SIG-M5 treated with dmso at 0.1 percent for 504 hours (cell line): ENCODE results near the gene SAE1.
"Not testable (repeated sequence)": the region's sequence is repeated elsewhere in the genome, so short reads cannot be mapped to it uniquely, and the experiment has no call there.

ENCODE experiments used
- DNase-seq: peaks from one replicate; lab custom pipeline; 2025; ENCODE audit not compliant: unreplicated experiment; lab: John Stamatoyannopoulos, UW

SAE1 gene

DNA sequence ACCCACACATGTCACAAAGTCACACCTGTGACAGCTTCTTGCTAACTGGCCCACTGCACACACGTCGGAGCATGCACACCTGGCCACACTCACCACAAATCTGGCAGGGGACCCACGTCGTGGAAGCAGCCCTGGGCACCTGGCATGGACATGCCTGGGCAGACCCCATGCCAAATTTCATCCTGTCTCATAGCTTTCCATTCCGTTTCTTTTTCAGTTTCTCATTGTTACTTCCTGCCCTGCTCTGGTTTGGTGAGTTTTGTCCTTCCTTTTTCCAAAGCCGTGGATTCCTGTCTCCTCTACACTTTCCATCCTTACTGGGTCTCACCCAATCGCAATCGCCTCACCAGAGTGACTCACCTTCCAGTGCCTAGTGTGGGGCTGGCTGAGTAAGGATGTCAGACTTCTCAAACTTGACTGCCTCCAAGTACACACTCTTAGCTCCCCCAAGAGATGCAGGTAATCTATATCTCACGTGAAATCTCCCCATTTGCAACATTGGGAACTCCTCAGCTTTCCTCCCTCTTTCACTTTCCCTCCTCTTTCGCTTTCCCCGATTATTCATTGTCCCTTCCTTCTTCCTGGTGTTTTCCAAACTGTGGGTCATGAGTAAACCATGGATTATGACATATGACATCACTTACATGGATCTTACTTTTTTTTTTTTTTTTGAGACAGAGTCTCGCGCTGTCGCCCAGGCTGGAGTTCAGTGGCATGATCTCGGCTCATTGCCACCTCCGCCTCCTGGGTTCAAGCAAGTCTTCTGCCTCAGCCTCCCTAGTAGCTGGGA, 102.0 kb downstream of the SAE1 start:
- DNase-seq = peak; percentile 27

DNA sequence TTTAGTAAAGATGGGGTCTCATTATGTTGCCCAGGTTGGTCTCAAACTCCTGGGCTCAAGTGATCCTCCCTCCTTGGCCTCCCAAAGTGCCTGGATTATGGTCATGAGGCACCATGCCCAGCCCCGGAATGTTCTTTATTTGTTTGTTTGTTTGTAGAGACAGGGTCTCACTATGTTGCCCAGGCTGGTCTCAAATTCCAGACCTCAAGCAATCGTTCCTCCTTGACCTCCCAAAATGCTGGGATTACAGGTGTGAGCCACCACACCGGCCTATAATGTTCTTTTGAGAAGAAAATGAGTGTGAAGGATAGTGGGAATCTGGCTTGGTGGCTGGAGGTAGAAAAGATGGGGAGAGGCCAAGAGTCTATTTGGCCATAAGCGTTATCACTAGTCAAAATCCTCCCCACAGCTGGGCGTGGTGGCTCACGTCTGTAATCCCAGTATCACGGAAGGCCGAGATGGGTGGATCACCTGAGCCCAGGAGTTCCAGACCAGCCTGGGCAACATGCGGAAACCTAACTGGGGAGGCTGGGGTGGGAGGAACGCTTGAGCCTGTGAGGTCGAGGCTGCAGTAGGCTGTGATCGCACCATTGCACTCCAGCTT, 105.5 kb downstream of the SAE1 start:
- DNase-seq = no peak

DNA sequence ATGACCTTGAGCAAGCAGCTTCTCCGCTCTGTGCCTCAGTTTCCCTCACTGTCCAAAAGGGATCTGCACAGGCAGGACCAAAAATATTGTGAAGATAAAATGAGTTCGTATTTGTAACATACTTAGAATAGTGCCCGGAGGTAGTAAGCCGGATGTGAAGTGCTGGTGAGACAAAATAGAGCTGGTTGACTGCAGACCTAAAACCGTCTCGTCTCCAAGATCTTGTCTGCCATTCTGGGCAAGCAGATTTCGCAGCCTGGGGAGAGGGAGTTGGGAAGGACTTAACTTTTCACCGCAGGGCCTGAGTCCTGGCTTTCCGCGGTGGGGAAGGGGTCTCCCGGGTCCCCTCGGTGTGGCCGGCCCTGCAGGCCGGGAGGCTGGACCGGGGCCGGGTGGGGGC, 108.5 kb downstream of the SAE1 start:
- no peak for DNase-seq

DNA sequence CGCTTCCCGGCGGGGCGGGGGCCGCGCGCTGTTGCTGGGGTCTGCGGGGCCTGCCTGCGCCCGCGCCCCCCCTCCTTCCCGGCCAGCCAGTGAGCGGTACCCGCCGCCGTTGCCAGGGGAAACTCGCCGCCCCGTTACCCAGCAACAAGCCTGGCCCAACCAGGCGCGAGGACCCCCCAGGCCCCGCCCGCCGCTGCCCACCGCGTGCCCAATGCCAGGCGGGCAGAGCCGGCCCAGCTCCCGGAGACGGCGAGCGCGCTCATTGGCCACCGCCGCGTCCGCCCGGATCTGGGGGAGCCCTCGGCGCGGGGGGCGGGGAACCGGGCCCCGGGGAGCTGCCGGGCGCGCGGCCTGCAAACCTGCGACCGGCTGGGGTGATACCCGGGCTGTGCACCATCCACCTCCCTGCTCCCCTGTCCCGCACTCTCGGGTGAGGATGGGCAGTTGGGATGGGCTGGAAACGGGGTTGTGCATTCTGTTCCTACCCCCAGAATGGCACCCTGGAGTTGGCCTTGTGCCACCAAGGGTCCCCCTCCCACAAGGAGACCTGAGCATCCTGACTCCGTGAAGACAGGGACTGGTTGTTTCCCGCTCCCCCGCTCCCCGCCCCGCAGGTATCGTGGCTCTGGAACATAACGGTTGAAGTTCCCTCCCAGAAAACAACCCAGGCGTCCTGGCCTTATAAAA, 109.1 kb downstream of the SAE1 start:
- DNase-seq = no peak

DNA sequence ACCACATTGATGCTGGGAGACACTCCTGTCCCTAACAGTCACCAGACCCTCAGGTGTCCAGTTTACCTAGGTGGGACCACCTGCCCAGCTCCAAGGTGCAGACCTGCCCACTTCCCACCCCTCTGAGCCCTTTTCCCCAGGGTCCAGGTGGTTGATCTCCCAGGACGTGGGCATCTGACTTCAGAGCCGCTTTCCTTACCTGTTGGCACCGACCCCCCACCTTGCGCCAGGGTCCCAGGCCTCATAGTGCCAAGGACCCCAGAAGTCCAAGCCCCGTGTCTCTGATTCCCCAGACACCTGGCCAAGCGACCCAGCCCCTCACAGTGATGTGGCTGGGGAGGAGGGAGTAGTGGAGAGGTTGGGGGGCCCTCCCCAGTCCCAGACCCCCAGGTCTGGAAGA, 109.9 kb downstream of the SAE1 start:
- no peak for DNase-seq

DNA sequence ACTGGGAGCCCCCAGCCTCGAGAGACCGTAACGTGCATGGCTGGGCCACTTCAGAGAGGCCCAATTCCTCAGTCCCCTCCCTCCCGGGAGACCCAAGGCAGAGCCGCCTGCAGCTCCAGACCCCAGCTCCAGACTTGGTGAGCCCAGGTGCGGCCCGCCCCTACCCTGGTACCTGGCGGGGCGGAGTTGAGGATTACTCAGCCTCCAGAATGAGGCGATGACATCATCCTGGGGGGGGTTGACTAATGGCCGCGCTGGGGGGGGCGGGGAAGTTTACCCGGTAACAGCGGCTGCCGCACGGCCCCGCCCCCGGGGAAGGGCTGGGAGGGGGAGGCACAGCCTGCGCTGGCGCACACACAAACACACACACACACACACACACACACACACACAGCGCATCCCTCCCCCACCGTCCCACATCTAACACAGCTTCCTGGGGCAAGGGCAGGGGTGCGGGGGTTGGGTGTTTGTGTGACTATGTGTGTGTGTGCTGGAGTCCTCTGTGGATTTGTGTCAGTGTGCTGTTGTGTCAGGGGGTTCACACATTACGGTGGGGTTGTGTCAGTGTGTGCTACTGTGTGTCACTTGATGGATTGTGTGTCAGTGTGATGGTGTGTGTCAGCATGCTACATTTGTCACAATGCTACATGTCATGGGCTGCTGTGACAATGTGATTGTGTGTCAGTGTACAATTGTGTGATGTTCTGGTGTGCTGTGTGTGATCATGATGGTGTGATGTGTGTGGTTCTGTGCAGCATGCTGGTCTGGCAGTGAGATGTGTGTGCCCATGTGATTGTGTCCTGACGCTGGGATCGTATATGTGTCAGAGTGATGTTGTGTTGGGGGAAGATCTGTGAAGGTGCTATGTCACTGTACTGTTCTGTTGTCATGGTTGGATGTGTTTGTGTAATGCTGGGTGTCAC, 110.6 kb downstream of the SAE1 start:
- DNase-seq = peak; percentile 60

DNA sequence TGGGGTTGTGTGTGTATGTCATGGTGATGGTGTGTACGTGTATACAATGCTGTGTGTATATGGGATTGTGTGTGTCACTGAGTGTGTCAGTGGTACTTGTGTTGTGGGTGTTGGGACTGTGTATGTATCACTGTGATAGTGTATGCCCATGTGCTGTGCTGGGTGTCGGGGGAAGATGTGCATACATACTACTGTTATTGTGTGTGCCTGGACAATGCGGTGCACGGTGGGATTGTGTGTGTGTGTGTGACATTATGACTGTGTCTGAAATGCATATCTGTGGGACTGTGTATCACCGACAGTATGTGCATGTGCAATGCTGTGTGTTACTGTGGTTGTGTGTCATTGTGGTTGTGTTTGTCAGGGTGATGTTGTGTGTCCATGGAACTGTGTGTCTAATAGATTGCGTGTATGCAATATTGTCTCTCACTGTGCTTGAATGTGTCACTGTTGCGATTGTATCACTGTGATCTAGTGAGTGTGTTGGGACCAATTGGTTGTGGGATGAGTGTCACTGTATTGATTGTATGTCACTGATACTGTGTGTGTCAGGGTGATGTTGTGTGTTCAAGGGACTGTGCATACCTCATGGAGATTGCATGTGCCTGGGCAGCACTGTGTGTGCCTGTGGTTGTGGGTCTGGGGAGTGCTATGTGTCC, 111.4 kb downstream of the SAE1 start:
- DNase-seq = no peak

DNA sequence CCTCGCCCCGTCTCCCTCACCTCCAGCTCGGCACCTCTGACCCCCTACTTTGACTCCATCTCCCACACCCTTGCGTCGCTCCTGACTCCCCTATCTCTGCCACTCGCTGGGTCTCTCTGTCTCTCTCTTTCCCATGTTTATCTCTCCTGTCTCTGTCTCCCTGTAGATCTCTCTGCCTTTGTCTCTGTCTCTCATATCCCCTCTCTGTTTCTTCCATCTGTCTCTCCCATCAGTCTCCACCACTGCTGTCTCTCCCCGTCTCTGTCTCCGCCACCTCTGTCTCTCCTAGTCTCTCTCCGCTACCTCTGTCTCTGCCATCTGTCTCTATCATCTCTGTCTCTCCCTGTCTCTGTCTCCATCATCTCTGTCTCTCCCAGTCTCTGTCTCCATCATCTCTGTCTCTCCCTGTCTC, 112.7 kb downstream of the SAE1 start:
- DNase-seq = no peak

DNA sequence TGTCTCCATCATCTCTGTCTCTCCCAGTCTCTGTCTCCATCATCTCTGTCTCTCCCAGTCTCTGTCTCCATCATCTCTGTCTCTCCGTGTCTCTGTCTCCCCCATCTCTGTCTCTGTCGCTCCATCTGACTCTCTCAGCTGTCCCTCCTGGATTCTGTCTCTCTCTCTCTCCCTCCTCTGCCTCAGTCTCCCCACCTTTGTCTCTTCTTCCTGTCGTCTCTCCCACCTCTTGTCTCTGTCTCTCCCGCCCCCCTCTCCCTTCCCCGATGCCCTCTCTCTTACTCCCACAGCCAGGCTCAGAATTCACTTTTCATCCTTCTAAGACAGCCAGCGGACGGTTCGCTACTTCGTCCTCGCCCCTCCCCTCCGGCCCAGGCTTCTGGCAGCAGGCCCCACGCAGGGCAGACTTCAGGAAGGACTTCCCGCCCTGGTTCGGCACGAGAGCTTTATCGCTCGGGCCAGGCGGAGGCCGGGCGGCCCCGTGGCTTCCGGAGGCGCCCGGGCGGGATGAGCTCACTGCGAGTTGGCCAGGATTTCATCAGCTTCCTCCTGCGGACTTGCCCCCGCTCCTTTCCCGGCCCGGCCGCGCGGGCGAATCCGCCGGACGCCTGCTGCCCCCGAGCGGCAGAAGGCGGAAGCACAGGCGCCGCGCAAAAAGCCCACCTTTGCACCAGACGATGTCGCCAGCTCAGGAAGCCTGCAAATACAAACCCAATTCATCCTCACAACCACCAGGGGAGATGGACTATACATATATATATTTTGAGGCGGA, 113.3 kb downstream of the SAE1 start:
- DNase-seq = peak; percentile 95

DNA sequence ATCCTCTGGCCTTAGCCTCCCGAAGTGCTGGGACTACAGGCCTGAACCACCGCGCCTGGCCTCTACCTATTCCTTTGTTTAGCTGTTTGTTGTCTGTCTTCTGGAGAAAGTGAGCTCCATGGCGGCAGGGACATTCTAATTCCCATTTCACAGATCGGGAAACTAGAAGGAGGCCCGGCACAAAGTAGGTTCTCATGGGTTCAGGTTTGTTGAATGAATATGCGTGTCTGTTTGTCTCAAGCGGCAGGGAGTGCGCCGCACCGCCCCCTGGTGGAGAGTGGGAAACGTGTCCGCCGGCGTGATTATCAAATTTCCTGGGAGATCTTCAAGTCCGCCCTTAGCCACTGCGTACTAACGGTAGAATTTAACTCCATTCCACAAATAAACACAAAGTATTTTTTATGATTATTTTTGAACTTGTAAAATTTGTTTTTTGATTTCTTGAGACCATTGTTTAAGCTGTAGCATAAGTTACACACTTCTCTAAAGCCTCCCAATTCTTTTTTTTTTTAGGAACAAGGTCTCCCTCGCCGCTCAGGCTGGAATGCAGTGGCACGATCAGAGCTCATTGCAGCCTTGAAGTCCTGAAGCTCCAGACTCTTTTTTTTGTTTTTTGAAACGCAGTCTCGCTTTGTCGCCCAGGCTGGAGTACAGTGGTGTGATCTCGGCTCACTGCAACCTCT, 116.8 kb downstream of the SAE1 start:
- DNase-seq = peak; percentile 59

DNA sequence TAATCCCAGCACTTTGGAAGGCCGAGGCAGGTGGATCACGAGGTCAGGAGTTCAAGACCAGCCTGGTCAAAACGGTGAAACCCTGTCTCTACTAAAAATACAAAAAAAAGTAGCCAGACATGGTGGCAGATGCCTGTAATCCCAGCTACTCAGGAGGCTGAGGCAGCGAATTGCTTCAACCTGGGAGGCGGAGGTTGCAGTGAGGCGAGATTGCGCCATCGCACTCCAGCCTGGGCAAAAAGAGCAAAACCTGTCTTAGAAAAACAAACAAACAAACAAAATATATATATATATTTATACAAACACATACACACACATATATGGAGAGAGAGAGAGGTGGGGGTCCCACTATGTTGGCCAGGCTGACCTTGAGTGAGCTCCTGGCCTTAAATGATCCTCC, 122.4 kb downstream of the SAE1 start:
- not testable (repeated sequence) for DNase-seq

DNA sequence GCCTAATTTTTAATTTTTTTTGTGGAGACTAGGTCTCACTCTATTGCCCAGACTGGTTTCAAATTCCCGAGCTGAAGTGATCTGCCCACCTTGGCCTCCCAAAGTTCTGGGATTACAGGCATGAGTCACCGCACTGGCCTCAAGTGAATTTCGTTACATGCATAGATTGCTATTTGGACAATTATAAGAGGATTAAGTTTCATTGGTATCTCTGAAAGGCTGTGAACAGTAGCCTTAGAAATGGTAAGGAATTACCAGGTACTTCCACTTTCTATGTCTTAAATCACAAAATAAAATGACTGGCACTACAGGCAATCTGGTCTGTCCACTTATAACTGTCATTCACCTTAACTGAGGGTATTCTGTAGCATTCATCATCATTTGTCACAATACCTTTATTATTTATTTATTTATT, 122.8 kb downstream of the SAE1 start:
- no peak for DNase-seq

DNA sequence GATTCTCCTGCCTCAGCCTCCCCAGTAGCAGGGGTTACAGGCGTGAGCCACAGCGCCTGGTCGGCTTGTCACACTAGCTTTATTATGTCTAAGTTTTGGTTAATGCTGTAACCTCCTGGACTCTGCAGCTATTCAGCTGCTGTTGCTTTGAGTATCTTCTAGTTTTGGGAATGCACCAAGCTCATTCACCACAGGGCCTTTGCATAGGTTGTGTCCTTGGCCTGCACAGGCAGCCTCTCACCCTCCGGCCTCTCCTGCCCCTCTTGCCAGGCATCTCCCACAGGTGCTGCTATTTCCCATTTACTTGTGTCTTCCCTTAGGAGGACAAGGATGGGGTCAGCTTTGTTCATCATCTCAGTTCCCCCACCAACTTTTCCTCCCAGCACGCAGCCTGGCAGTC, 123.3 kb downstream of the SAE1 start:
- DNase-seq = no peak

DNA sequence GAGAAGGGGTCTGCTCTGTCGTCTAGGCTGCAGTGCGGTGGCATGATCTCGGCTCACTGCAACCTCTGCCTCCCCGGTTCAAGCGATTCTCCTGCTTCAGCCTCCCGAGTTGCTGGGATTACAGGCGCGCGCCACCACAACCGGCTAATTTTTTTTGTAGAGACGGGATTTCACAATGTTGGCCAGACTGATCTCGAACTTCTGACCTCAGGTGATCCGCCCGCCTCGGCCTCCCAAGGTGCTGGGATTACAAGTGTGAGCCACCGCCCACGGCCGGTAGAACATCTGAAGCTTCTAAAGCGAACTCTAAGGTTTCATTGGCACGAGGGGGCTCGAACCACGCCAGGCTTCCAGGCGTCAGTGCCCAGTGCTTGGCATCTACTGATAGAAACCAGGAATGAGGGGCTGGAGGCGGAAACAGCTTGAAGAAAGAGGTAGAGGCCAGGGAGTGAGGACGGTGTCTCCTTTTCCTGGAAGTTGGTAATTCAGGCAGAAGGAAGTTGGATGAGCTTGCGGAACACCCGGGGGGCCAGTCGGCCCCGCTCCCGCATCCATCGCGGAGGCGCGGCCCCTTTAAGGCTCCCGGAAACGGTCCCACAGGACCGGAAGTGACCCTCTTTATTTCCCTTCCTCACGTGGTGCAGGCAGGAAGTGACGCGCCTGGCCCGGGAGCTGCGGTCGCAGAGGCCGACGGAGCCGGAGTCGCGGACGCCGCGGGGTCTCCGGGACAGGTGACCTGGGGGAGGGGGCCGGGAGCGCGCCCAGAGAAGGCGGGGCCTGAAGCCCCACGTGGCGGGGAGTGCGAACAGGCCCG, 125.5 kb downstream of the SAE1 start, which contains the start of gene CCDC9:
Gene CCDC9 (plus strand): TSS at position 647 of the 814 bp plus-strand sequence. CDS start 1,876 bp downstream, outside the sequence.
- DNase-seq = peak; percentile 94

DNA sequence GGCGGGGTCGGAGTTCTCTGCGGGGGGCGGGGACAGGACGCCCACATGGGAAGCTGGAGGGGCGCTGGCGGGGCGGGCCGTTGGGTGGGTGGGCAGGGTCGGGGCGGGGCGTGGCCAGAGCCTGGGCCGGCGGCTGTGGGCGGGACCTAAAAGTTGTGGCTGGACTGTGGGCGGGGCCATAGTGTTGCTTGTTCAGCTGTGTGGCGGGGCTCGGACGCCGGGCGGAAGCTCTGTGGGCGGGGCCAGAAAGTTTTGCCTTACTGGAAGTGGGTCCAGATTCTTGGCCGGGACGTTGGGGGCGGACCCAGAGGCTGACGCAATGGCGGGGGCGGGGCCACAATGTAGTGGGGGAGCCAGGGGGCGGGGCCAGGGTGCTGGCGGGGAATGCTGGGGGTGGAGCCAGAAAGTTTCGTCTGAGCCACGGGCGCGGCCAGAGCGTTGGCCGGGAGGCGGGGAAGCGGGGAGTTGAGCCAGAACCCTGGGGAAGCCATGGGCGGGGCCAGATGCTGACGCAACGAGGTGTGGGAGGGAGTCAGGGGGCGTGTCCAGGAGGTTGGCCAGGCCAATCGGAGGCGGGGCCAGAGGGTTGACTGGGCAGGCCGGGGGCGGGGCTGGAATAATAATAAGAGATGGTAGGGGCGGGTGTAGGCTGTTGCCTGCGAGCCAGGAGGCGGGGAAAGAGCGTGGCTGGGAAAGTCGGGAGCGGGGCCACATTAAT, 126.2 kb downstream of the SAE1 start:
- peak; percentile 99 for DNase-seq

DNA sequence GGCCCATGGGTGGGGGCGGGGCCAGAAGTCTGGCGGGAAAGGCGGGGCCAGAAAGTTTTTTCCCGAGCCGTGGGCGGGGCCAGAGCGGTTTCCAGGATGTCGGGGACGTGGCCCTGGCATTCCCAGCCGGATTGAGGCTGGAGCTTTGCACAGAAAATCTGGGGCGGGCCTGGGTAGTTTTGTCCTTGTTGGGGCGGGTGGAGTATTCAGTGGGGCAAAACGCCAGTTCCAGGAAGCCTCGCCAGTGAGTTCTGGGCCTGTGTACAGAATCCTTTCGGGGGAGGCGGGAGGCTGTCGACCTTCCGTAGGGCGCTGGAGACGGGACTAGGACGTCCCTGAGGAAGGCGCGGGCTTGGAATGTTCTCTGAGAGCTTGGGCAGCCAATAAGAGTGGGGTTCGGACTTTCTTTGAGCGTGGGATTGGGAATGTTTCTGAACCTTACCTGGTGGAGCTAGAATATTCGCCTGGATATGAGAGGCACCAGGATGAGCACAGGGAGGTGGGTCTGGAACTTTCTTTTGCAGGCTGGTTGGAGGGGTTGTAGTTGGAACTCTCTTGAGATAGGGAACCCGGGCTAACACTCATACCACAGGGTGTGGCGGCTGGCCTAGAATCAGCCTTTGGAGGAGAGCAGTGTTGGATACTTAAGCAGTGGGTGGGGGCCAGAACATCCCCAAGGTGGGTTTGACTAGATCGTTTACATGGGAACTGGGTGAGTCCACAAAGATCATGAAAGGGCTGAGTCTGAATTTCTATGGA, 127.0 kb downstream of the SAE1 start:
- DNase-seq = no peak

DNA sequence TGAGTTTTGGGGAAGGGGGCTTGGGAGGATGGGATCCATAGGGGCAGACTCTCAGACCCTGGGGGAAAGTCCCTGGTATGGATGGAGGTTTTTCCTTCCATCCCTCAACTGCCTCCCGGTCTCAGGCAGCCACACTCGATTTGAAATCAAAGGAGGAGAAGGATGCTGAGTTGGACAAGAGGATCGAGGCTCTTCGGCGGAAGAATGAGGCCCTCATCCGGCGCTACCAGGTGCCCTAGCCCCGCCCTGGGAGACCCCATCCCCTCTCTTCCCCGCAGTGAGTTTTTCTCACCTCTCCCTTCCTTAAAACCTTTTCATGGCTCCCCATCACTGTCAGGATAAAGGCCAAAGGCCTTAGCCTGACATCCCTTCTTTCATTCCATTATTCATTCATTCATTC, 127.8 kb downstream of the SAE1 start:
- DNase-seq = no peak
